ENCODE measurements around the gene HPCAL1. TPM values are rescaled to one million over a fixed set of nuclear protein-coding genes. Genes with fewer than 3 reads are reported as not detected.

HPCAL1 gene
- total and polyA plus RNA-seq, 2 of the 8 experiments (the other 6 are each of a cell fraction or from before 2014, with no cell fraction given): 5.8 to 8.6 TPM

GRCh38 chr2:10340593-10340975 lies 37.9 kb downstream of the HPCAL1 start:
- Histone ChIP-seq H2BK15ac (ENCODE audit: low read length) (no peak overlapping the region), H2BK12ac (ENCODE audit: low read depth, low read length) (no peak overlapping the region), H3K23me2 (ENCODE audit: low read depth, low read length) (no peaks in the 10 kb centered on the region), H3K4me3 (ENCODE audit: extremely low read depth in 1 of 4, insufficient read depth in 2 of 4, low read depth in 3 of 4, low read length in 4 of 4) (no peak overlapping the region), H3K23ac (ENCODE audit: insufficient read length) (no peak overlapping the region), H3K79me2 (ENCODE audit: control insufficient read depth in 1 of 2, insufficient read depth in 2 of 2, low read length in 2 of 2) (no peaks in the 10 kb centered on the region), H2BK120ac (replicated peaks; ENCODE audit: low read depth, low read length) (no peak overlapping the region), H3K27ac (ENCODE audit: low read depth, low read length) (no peak overlapping the region), H3K79me1 (ENCODE audit: low read depth, low read length) (no peaks in the 10 kb centered on the region), H3K14ac (ENCODE audit: insufficient read length) (no peak overlapping the region), H3K4me2 (ENCODE audit: insufficient read depth in 1 of 2, low read depth in 2 of 2, low read length in 2 of 2) (no peak overlapping the region), H3K4ac (replicated peaks; ENCODE audit: insufficient read length, low read depth, low read length) (no peak overlapping the region), H2BK20ac (ENCODE audit: low read length) (no peak overlapping the region), H3K27me3 (replicated peaks in 1 of 4; ENCODE audit: control insufficient read depth in 3 of 4, extremely low read depth in 1 of 4, insufficient read depth in 3 of 4, low read length in 3 of 4) (no peaks in the 10 kb centered on the region), H2AK5ac (ENCODE audit: low read depth, low read length) (no peak overlapping the region), H3K4me1 (replicated peaks in 1 of 4; ENCODE audit: control insufficient read depth in 3 of 4, insufficient read depth in 4 of 4, low read length in 3 of 4) (no peaks in the 10 kb centered on the region), H2BK5ac (ENCODE audit: low read depth, low read length) (no peak overlapping the region), H4K20me1 (replicated peaks in 1 of 2; ENCODE audit: control insufficient read depth in 1 of 2, insufficient read depth in 2 of 2, low read length in 2 of 2) (no peaks in the 10 kb centered on the region), H4K8ac (ENCODE audit: extremely low read depth, insufficient read depth, low read length) (no peak overlapping the region), H2AFZ (ENCODE audit: low read length) (no peak overlapping the region), H4K91ac (replicated peaks; ENCODE audit: insufficient read length, low read length) (no peak overlapping the region), H3K36me3 (ENCODE audit: control insufficient read depth in 2 of 4, insufficient read depth in 4 of 4, low read length in 3 of 4) (no peaks in the 10 kb centered on the region), H4K5ac (ENCODE audit: insufficient read length, low read depth, low read length) (no peak overlapping the region), H3K18ac (ENCODE audit: extremely low read depth, low read length) (no peak overlapping the region), H3K9me3 (ENCODE audit: insufficient read depth in 2 of 2, low read depth in 1 of 2, low read length in 1 of 2) (no peaks in the 10 kb centered on the region), H3K56ac (replicated peaks; ENCODE audit: insufficient read length, low read depth, low read length) (no peak overlapping the region), H3K9ac (replicated peaks in 1 of 4; ENCODE audit: extremely low read depth in 1 of 4, low read depth in 3 of 4, low read length in 3 of 4) (no peak overlapping the region)
- DNase-seq (ENCODE audit: low read depth in 1 of 2, low spot score in 2 of 2) (no peak), FAIRE-seq (no peak)
- WGBS, 2 experiments (ENCODE audit: extremely low coverage in 1 of 2, insufficient coverage in 1 of 2, insufficient read length in 1 of 2, insufficient replicate concordance in 2 of 2, low coverage in 1 of 2, low lambda C conversion rate in 2 of 2, missing lambda C conversion rate in 1 of 2): 90% methylated on average over 7 of the region's 7 CpGs; no CpG with 5 or more reads in 1 of the 2 experiments
- ChIA-PET POLR2A (ENCODE audit: partially characterized antibody) (interaction anchor here (0.8 kb wide), 1 partner anchor 13 kb away, joined by 3 read pairs; no protein-coding TSS in a partner anchor), CTCF (ENCODE audit: partially characterized antibody) (interaction anchor here (1.5 kb wide), 1 partner anchor 39 kb away, joined by 3 read pairs; no protein-coding TSS in a partner anchor)
- no peak for TF ChIP-seq POLR2AphosphoS5 (IDR thresholded peaks at IDR 0.05; ENCODE audit: low read depth, low read length)
- TF ChIP-seq TAF7 (optimal IDR thresholded peaks at IDR 0.05; ENCODE audit: borderline replicate concordance, low read depth, low read length): no peak
- TF ChIP-seq EP300 (IDR thresholded peaks at IDR 0.05; ENCODE audit: borderline replicate concordance in 1 of 2, low read depth in 2 of 2, low read length in 2 of 2): no peak
- TF ChIP-seq TBP (IDR thresholded peaks at IDR 0.05; ENCODE audit: low read depth, low read length): no peak
- no peak for TF ChIP-seq NANOG (IDR thresholded peaks at IDR 0.05; ENCODE audit: insufficient read depth, low read depth, low read length, poor library complexity, severe bottlenecking)
- no peak for TF ChIP-seq EZH2 (IDR thresholded peaks at IDR 0.05; ENCODE audit: low read depth, low read length, severe bottlenecking)
- no peak for TF ChIP-seq CTBP2 (IDR thresholded peaks at IDR 0.05; ENCODE audit: borderline replicate concordance, insufficient read depth, insufficient read length, low read length)
- TF ChIP-seq MAX (IDR thresholded peaks at IDR 0.05): no peak
- no peak for TF ChIP-seq BACH1 (IDR thresholded peaks at IDR 0.05; ENCODE audit: low read length)
- TF ChIP-seq ATF2 (IDR thresholded peaks at IDR 0.05; ENCODE audit: low read length): no peak
- no peak for TF ChIP-seq SP1 (IDR thresholded peaks at IDR 0.05; ENCODE audit: low read depth, low read length)
- no peak for TF ChIP-seq SIN3A (conservative IDR thresholded peaks at IDR 0.05 in 1 of 2, IDR thresholded peaks at IDR 0.05 in 1 of 2; ENCODE audit: low read depth in 1 of 2, low read length in 2 of 2)
